HG03342 (cell line): ENCODE measurements around the gene ACTR1B.
"Not testable (repeated sequence)": the region's sequence is repeated elsewhere in the genome, so short reads cannot be mapped to it uniquely, and the experiment has no call there.

Experiments used
- ATAC-seq: cut with Tn5 transposase; IDR thresholded peaks from one replicate; pipeline ENCODE4 v1.9.1; 2021; ENCODE audit warnings: mild to moderate bottlenecking, moderate library complexity; ENCODE audit not compliant: unreplicated experiment

The ACTR1B gene

DNA sequence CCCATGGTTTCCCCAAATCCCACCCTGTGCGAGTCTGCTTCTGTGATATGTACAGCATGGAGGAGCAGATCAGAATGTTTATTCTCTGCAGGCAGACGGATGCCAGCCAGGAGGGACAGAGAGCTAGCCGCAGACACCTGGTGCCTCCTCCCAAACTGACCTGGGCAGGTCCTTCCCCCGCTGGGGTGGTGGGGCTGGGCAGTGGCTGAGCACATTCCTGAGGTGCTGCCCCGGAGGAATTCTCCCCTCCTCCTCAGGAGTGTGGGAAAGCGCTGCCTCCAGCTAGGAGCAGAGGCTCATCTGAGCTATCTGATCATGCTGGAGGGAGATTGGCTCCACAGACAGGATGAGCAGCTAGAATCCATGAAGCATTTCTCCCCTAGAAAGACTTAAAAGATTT, 27.3 kb upstream of the ACTR1B start:
- no peak for ATAC-seq

DNA sequence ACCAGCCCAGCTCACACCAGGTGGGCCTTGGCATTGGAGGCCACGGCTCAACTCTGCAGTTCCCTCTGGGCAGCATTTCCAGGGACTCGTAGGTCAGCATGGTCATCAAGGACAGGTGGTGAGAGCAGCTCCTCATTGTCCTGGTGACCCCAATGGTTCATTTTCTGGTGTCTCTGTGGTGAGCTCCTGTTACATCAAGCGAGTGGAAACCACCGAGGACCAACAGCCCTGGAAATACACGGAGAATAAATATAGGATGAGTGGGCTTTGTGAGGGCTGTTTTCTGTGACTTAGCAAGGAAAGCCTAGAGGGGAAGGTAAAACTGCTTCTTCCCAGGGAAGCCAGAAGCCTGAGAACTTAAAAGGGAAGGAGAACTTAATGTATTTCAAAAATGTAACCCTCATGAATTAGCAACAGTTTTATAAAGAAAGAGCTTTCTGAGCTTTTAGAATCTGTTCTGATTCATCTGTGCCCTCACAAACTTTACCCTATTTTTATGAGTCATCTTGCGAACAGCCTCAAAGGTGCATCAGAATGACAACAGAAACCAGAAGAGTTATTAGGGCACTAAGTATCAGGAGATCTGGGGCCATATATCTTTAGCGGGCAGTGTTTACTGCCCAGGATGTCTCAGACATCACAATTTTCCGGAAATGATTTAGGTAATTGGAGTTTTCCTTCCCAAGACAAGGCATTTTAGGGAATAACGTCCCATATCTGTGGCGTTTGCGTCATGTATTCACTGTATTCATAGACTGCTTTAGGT, 24.4 kb upstream of the ACTR1B start:
- ATAC-seq, result no peak

DNA sequence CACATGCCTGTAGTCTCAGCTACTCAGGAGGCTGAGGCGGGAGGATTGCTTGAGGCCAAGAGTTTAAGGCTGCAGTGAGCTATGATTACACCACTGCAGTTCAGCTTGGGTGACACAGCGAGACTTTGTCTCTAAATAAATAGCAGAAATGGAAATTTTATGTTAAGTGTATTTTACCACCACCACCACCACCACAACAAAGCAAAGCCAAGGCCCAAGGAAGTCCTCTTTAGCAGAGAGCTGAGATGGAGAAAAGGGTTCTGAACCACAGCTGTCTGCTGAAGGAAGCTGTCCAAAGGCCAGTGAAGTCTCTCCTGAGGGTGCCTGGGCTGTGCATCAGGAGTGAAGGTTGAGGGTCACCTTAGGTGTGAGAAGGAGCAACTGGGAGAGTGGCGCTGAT, 23.4 kb upstream of the ACTR1B start:
- not testable (repeated sequence) for ATAC-seq

DNA sequence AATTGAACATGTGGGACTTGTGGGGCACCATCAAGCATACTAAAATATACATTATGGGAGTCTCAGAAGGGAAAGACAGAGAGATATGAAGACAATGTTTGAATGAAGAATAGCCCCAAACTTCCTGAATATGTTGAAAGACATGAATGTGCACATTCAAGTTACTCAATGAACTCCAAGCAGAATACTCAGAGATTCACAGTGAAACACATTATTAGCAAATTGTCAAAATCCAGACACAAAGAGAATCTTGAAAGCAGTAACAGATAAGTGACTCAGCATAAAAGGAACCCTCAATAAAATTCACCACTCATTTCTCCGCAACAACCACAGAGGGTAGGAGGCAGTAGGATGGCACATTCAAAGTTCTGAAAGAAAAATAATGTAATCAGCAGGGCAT, 14.5 kb upstream of the ACTR1B start:
- ATAC-seq, result no peak

DNA sequence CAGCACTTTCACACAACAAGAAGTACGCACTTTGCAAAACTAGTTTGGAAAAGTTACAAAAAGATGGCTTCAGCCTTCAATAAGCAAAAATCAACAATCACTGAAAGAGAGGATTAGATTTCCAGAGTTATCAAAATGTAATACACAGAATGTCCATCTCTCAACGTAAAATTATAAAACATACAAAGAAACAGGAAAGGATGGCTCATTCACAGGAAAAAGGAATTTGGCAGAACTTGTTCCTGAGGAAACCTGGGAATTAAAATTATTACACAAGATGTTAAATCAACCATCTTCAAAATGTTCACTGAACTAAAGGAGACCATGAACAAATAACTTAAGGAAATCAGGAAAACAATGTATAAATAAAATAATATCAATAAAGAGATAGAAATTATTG, 13.6 kb upstream of the ACTR1B start:
- ATAC-seq, result no peak

DNA sequence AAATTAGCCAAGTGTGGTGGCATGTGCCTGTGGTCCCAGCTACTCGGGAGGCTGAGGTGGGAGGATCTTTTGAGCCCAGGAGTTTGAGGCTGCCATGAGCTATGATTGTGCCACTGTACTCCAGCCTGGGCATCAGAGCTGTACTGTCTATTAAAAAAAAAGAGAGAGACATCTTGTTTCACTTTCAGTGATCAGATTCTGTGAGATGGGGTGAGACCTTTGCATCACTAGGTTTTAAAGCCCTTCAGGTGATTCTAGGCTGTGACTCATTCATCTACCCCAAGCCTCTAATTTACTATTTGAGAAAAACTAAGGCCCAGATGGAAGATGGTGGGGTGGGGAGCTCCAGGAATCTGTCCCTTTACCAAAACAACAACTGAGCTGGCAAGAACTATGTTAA, 12.8 kb upstream of the ACTR1B start:
- no peak for ATAC-seq

DNA sequence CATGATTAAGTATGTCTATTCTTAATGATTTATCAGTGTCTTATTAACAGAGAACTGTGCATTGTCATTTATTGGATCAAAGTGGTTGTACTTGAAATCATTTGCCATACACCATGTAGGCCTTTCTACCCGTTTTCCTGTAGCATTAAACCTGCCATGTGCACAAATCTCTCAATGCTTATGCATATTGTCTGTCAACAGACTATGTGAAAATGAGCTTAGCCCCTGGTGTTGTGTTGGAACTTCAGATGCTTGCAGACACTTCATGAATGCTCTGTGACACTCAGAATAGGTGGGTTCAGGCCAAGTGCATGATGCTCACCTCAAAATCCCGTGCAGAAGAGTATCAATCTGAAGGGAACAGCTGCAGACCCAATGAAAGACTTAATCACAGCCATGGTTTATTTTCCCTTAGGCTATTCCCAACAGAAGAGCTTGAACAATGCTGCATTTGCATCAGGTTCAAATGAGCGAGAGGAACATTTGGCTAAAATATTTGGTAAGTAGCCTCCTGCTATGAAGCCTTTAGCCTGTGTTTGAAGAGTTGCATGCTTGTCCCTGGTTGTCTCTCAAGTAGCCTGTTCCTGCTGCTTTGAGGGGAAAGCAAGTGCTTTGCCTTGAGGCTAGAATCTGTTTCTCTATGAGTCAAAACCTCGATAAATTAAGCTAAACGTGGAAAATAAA, 11.7 kb upstream of the ACTR1B start:
- ATAC-seq, result no peak

DNA sequence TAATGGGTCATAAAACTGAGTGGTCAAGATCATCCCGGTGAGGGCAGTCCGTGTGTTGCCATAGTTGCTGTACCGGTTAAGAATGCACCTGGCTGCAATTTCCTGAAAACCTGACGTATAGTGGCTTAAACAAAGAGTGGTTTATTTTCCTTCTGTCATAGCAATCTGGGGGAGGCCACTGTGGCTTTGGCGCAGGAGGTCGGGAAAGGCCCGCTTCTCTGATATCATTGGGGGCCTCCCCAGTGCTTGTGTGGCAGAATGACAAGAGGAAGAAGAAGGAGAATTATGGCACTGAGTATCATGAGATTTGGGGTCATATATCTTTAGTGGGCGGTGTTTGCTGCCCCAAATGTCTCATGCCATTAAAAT, 10.1 kb upstream of the ACTR1B start:
- ATAC-seq, result peak; percentile 46

DNA sequence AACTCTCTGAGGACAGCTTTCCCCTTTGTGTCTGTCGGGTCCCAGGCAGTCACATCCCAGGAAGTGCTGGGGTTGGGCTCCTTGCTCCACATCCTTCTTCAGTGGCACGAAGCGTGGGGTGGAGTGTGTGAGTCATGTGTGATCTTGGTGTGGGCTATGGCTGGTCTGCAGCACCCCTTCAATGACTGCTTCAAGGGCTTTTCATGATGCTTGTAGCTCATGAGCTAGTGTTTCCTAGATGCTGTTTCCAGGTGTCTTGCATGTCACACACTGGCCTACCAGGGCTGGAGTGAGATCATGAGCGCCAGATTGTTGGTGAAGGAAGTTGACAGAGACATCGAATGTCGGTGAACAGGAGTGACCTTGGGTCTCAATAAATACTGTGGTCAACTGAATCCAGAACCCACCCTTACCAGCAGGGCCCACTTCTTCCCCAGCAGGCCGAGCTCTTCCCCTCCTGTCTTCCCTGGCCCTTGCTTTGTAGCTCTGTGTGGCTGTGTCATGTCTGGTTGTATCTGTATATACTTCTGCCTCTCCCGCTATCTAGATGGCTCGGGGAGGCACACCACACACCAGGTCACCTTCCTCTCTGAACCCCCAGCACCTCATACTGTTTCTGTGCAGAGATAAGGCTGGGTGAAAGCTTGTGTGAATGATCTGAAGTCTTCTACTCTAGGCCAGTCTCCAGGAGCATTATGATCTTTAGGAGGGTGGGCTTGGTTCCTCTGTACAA, 9.5 kb upstream of the ACTR1B start:
- no peak for ATAC-seq

DNA sequence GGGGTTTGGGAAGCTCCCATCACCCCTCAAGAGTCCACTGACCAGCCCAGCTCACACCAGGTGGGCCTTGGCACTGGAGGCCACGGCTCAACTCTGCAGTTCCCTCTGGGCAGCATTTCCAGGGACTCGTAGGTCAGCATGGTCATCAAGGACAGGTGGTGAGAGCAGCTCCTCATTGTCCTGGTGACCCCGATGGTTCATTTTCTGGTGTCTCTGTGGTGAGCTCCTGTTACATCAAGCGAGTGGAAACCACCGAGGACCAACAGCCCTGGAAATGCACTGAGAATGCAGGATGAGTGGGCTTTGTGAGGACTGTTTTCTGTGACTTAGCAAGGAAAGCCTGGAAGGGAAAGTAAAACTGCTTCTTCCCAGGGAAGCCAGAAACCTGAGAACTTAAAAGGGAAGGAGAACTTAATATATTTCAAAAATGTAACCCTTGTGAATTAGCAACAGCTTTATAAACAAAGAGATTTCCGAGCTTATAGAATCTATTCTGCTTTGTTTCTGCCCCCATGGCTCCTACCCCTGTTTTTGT, 8.8 kb upstream of the ACTR1B start:
- not testable (repeated sequence) for ATAC-seq

DNA sequence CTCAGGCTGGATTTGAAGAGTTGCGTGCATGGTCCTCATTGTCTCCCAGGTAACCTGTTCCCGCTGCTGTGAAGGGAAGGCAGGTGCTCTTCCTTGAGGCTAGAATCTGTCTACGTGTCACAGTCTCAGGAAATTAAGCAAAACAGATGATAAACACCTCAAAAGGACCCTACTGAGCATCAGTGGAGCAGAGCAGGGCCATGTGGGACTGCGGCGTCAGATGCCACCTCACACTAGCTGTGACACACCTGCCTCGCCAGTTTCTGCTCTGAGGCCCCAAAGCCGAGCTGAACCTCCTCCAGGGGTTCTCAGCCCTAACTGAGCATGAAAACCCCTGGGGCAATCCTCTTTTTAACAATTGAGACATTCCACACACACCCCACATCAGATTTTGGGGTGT, 7.7 kb upstream of the ACTR1B start:
- no peak for ATAC-seq

DNA sequence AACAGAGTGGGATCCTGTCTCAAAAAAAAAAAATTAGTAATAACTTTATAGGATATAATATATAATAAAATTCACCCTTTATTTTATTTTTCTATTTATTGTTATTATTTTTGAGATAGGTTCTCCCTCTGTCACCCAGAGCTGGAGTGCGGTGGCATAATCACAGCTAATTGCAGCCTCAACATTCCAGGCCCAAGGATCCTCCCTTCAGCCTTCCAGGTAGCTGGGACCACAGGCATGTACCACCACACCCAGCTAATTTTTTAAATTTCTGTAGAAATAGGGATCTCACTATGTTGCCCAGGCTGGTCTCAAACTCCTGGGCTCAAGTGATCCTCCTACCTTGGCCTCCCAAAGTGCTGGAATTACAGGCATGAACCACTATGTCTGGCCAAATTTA, 6.6 kb upstream of the ACTR1B start:
- no peak for ATAC-seq

DNA sequence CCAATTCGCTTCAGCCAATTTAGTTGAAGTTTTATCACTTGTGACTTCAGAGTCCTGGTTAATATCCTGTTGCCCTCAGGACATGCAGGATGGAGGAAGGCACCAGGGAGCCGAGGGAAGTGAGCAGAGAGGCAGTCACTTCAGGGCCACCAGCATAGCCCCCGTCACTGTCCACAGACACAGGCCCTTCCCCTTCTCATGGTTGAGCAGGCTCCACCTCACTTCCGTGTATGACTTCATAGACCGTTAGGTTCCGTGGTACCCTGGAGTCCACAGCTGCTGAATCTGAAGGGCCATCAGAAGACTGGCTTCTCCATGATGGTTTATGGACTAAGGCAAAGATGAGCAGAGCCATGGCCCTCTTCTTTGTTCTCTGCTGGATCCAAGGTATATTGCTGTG, 5.6 kb upstream of the ACTR1B start, which contains the start of gene C2orf92:
Gene C2orf92, plus strand, starts transcription at position 266 of the 400 bp plus-strand sequence. Its CDS starts 76 bp downstream, at position 342.
- ATAC-seq, result no peak

DNA sequence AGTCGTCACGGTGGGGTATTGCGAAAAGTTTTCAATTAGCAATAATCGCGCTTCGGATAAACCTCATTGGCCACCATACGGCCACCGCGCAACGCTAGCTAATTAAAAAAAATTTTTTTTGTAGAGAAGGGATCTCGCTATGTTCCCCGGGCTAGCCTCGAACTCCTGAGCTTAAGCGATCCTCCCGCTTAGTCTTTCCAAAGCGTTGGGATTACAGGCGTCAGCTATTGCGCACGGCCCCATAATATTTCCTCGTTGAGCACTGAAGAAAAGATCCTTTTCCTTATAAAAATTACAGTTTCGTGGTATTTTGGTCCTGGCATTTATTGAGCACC, 759 bp upstream of the ACTR1B start:
- no peak for ATAC-seq

DNA sequence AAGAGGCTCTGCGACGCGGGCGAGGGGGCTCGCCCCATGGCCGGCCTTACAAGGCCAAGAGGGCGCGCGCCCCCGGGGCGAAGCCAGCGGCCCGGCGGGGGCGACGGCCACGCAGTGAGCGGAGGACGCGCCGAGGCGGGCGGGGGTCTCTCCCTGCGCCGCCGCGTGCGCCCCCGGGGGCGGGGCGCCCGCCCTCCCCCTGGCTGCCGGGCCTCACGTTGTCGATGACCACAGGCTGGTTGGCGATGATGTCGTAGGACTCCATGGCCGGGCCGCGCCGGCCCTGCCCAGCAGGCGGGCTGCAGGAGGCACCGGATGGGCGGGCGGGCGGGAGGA, 250 bp downstream of the ACTR1B start:
- ATAC-seq, result peak; percentile 32

DNA sequence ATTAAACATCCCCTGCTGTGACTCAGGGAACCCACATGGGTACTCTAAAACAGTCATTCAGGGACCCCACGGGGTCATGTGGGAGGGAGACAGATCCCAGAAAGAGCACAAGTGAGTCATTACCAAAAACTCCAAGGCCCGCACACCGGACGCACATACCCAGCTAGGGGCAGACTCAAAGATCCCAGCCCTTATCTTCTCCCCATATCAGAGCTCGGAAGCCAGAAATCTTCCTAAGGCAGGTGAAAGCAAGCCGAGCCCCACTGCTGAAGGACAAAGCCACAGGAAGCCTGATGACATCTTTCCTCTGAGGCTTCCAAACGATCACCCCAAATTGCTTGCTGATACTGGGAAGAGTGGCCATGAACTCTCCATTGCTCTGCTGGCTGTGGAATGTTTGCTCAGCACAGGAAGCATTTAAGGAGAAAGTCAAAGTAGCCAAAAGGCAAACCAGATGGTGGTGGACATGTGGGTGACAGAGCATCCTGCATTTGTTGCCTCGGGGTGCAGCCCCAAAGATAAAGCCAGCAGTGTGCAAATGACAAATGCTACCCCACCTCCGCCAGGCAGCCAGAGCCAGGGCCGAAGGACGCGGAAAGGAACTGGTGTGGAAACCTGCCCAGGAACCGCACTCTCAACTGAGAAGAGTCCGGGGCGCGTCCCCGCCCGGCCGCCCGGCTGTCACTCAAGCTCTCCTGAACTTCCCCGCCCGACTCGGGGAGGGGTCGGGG, 784 bp downstream of the ACTR1B start:
- peak; percentile 46 for ATAC-seq

DNA sequence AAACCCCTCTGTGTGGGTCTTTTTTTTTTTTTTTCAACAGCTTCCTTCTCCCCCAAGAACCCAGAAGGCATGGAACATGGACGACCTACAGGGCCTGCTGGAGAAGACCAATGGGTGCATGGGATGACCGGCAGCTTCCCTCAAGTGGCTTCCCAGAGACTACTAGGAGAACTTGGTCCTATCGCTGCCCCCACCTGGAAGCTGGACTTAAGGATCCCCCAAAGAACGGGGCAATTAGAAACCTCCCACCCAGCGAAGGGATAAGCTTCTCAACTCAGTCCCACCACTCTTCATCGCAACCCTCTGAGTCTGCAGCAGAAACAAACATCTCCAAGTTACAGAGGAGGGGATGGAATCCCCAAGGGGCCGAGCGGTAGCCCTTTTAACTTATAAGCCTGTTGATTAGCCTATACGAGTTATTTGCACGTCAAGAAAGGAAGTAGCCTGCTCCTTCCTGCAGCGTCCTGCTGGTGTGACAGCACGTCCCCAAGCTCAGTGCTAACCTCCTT, 1.4 kb downstream of the ACTR1B start:
- ATAC-seq, result no peak

DNA sequence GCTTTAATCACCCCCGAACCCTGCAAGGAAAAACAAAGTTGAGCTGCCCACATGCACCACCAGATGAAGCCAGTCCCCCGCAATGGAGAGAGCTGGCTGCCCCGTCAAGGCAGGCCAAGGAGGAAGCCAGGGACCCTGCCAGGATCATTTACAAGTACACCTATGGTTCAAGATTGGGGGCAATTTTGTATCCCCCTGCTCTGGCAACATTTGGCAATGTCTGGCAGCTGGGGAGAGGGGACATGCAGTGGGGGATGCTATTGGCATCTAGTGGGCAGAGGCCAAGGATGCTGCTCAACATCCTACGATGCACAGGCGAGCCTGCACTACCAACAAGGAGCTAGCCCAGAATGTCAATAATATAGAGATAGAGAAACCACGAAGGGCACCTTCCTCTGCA, 1.9 kb downstream of the ACTR1B start:
- no peak for ATAC-seq

DNA sequence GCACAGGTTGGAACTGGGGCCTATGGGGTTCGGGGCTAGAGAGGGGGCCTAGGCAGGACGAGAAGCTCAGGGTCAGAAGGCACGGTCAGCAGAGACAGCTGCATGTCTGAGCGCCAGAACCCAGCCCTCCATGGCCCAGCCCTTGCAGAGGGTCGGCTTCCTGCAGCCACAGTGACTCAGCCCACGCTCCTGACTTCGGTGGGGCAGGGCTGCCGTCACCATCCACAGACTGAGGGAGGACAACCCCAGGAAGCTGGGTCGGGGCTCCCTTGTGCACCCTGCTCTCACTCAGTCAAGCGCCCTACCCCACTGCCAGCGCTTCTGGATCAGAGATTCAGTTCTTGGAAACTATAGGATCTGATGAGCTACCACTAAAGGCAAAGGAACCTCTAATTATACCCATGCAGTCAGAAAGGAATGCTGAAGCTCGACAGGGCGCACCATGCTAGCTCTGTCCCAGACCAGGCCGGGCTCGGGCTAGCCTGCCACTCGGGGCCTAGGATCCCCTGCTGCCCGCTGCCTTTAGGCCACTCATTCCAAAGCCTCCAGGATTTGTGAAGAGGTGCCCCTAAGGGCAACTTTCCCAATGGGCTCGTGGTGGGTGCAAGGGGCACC, 3.0 kb downstream of the ACTR1B start:
- no peak for ATAC-seq

DNA sequence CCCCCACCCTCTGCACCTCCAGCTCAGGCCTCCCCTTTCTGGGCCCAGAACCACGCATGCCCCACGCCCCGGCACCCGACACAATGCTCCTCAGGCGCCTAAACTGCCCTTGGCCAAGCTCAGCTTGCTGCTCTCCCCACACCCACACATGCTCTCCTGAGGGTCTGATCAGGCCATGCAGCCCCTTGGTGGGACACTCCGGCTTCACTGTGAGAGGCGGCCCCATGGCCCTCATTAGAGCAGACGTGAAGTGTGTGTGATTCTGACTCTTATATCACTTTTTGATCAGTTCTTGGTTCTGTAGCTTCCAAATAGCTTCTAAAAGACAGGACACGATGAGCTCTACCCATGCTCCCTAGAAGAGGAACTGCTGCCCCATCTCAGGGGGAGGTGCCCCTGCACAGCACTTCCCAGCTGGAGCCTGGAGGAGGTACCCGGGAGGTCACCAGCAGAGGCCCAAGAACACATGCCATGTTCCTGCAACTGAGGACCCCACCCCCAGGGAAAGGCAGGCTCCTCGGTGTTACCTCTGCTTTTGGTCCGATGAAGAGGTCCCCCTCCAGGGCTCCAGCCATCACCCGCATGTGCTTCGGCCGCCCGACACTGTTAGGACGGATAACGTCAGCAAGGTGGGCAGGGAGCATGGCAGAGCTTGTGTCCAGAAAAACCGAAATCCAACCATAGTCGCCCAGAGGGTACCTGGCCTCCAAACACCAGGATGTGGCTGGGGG, 3.6 kb downstream of the ACTR1B start:
- no peak for ATAC-seq
